Transverse colon (tissue), 4 donors: ENCODE results near the gene TUSC1. TPM values are rescaled to one million over a fixed set of nuclear protein-coding genes. Genes with fewer than 3 reads are reported as not detected.

Source experiments
- DNase-seq: peaks from one replicate; pipeline ENCODE4 v3.0.0-alpha.2; 2019
- H3K27ac ChIP-seq, 4 donors: fragments of 200-600 bp; sonication (generic); 2 replicates each; pipeline ENCODE4 v1.5.1; 2016 to 2018; ENCODE audit warnings: inconsistent platforms in 4 of 4
- H3K27me3 ChIP-seq: fragments of 200-600 bp; sonication (generic); 2 replicates; pipeline ENCODE4 v1.5.1; 2017; ENCODE audit warnings: inconsistent platforms
- H3K36me3 ChIP-seq, 4 donors: fragments of 200-600 bp; sonication (generic); 2 replicates each; pipeline ENCODE4 v1.5.1; 2017 to 2019; ENCODE audit warnings: inconsistent platforms in 4 of 4
- H3K4me1 ChIP-seq, 4 donors: fragments of 200-600 bp; sonication (generic); 2 replicates each; pipeline ENCODE4 v1.5.1; 2017 to 2020; ENCODE audit warnings: inconsistent platforms in 4 of 4
- H3K4me3 ChIP-seq, 4 donors: fragments of 200-600 bp; sonication (generic); 1 replicate in 1 of 4; 2 replicates in 3 of 4; pipeline versions ENCODE4 v1.5.1 to v1.6.1; 2017 to 2019; ENCODE audit warnings: inconsistent platforms in 4 of 4
- H3K9me3 ChIP-seq, 2 donors: fragments of 200-600 bp; sonication (generic); 2 replicates each; pipeline ENCODE4 v1.5.1; 2017 to 2019; ENCODE audit warnings: inconsistent platforms in 2 of 2
- CTCF ChIP-seq, 5 experiments: fragments of 200-600 bp in 3 of 5; fragments of 450-650 bp in 2 of 5; sonication (generic) in 3 of 5; IDR thresholded peaks; 1 replicate in 2 of 5; 2 replicates in 3 of 5; pipeline ENCODE4 v1.5.1; 2016 to 2017; ENCODE audit warnings: antibody characterized with exemption in 5 of 5, inconsistent platforms in 3 of 5, mild to moderate bottlenecking in 2 of 5, moderate library complexity in 1 of 5
- EP300 ChIP-seq: sonication (generic); formaldehyde crosslinking; IDR thresholded peaks from one replicate; pipeline ENCODE4 v1.6.1; 2017; ENCODE audit warnings: antibody characterized with exemption, low read depth
- POLR2A ChIP-seq: fragments of 450-650 bp; IDR thresholded peaks from one replicate; pipeline ENCODE4 v1.6.1; 2016; ENCODE audit warnings: antibody characterized with exemption, mild to moderate bottlenecking, moderate library complexity
- POLR2AphosphoS5 ChIP-seq, 3 donors: sonication (generic); formaldehyde crosslinking; IDR thresholded peaks; one replicate each; pipeline ENCODE4 v1.6.1; 2016; ENCODE audit warnings: antibody characterized with exemption in 3 of 3
- WGBS, 2 donors: methylation state at CpG; one replicate each; pipeline ENCODE4 v1.1.5; 2018; ENCODE audit warnings: low coverage in 1 of 2; 5-methylcytosine and 5-hydroxymethylcytosine counted together
- in situ Hi-C, 4 donors: fragments of 200-750 bp; cut with MboI; loops; one replicate each; pipeline versions ENCODE4 v1.15.0 to v1.15.1; 2017; ENCODE audit warnings: low sequenced_read_pairs in 3 of 4, low pct_ligation_motif_present in 1 of 4, low pct_unique_long_range_greater_than_20kb in 1 of 4
- intact Hi-C: fragments of 100-400 bp; cut with DNase I; formaldehyde crosslinking; loops from one replicate; pipeline ENCODE4 v1.15.1; 2023; ENCODE audit warnings: low total_unique reads
- total RNA-seq, 4 donors: library from RNA; depleted of rRNA; stranded (reverse); fragments of >200 nt; gene quantifications; one replicate each; pipeline ENCODE4 v1.1.0, GENCODE V29; 2016

TUSC1 gene
- total RNA-seq, 4 donors from 2014 or later: 13.5 to 24.7 (median 17.5) TPM

GRCh38 chr9:25700430-25700829, 22.2 kb upstream of the TUSC1 start:
- TF ChIP-seq EP300 (no peak), POLR2AphosphoS5 (IDR thresholded peaks at IDR 0.05) (no peak), POLR2A (no peak), CTCF (IDR thresholded peaks at IDR 0.05) (no peak)
- Histone ChIP-seq H3K27me3 (no peaks in the 10 kb centered on the region), H3K4me3 (no peak overlapping the region), H3K9me3 (no peaks in the 10 kb centered on the region), H3K4me1 (no peaks in the 10 kb centered on the region), H3K27ac (no peak overlapping the region), H3K36me3 (no peaks in the 10 kb centered on the region)
- no peak for DNase-seq
- in situ Hi-C loops: no loop called here
- intact Hi-C loops: no loop called here

- Histone ChIP-seq H3K4me3 (no peak overlapping the region), H3K9me3 (no peaks in the 10 kb centered on the region), H3K36me3 (no peaks in the 10 kb centered on the region), H3K4me1 (no peaks in the 10 kb centered on the region), H3K27ac (no peak overlapping the region), H3K27me3 (no peaks in the 10 kb centered on the region)
- no peak for DNase-seq
- 64 to 82% methylated on average over 4 of the region's 4 CpGs for WGBS, 2 donors
- intact Hi-C loops (no loop called here), in situ Hi-C loops (no loop called here)
- no peak for TF ChIP-seq POLR2A
- no peak for TF ChIP-seq POLR2AphosphoS5 (IDR thresholded peaks at IDR 0.05)
- no peak for TF ChIP-seq EP300
- TF ChIP-seq CTCF (IDR thresholded peaks at IDR 0.05): no peak
These were observed 13.5 kb upstream of the TUSC1 start for GRCh38 chr9:25691786-25692185.

GRCh38 chr9:25684321-25684720, 6.1 kb upstream of the TUSC1 start:
- DNase-seq: no peak
- Histone ChIP-seq H3K36me3 (no peaks in the 10 kb centered on the region), H3K4me1 (peaks cover 0 to 2% (median 0%) of the 10 kb centered on the region in 4 donors), H3K27ac (no peak overlapping the region), H3K4me3 (no peak overlapping the region), H3K9me3 (no peaks in the 10 kb centered on the region), H3K27me3 (no peaks in the 10 kb centered on the region)
- intact Hi-C loops: loop anchor here (10.0 kb wide), 1 partner anchor 110 kb away; no protein-coding TSS in a partner anchor
- TF ChIP-seq EP300 (no peak), CTCF (IDR thresholded peaks at IDR 0.05) (no peak), POLR2AphosphoS5 (IDR thresholded peaks at IDR 0.05) (no peak), POLR2A (no peak)
- in situ Hi-C loops: no loop called here

GRCh38 chr9:25681266-25681665, 3.0 kb upstream of the TUSC1 start:
- DNase-seq: no peak
- intact Hi-C loops (loop anchor here (10.0 kb wide), 1 partner anchor 106 kb away; no protein-coding TSS in a partner anchor), in situ Hi-C loops (no loop called here)
- Histone ChIP-seq H3K27ac (no peak overlapping the region), H3K9me3 (no peaks in the 10 kb centered on the region), H3K4me3 (no peak overlapping the region), H3K27me3 (no peaks in the 10 kb centered on the region), H3K36me3 (no peaks in the 10 kb centered on the region), H3K4me1 (peaks cover 0 to 18% (median 9%) of the 10 kb centered on the region in 4 donors)
- WGBS, 2 donors: 79 to 85% methylated on average over 4 of the region's 4 CpGs
- TF ChIP-seq CTCF (IDR thresholded peaks at IDR 0.05) (no peak), POLR2A (no peak), POLR2AphosphoS5 (IDR thresholded peaks at IDR 0.05) (no peak), EP300 (no peak)
